Measurements from ENCODE around the gene ZFX. TPM values are rescaled to one million over a fixed set of nuclear protein-coding genes. Genes with fewer than 3 reads are reported as not detected.
"Not testable (repeated sequence)": the region's sequence is repeated elsewhere in the genome, so short reads cannot be mapped to it uniquely, and the experiment has no call there.

The ZFX gene
- total RNA-seq, 2 experiments from 2014 or later, result 44.6 to 46.0 TPM

DNA sequence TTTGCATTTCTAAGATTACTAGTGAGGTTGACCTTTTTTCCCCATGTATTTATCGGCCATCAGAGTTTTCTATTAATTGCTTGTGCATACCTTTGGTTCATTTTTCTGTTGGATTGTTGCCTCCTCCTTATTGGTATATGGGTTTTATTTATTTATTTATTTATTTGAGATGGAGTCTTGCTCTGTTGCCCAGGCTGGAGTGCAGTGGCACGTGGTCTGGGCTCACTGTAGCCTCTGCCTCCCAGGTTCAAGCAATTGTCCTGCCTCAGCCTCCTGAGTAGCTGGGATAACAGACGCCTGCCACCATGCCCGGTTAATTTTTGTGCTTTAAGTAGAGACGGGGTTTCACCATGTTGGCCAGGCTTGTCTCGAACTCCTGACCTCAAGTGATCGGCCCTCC is 6.2 kb downstream of the ZFX start:
- H3K27ac Mint-ChIP-seq, POLR2A ChIA-PET, H3K4me3 Mint-ChIP-seq, H3K27me3 Mint-ChIP-seq, CTCF ChIA-PET, DNase-seq, H3K9me3 Mint-ChIP-seq: not testable (repeated sequence)
- H3K36me3 Mint-ChIP-seq (ENCODE audit: low read depth), result peaks cover 43% of the 10 kb centered on the region
- peaks cover 58% of the 10 kb centered on the region for H3K4me1 Mint-ChIP-seq

DNA sequence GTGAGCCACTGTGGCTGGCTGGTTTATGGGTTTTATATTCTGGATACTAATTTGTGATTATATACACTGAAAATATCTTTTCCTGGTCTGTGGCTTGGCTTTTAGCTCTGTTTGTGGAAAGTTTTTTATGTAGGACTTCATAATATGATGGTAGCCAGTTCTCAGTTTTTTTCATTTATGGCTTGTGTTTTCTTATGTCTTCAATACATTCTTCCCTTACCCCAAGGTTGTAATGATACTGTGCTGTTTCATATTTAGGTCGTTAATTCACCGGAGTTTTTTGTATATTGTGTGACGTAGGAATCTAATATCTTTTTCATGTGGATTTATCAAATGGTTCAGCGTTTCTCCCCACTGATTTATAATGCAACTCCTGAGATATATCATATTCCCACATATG is 6.6 kb downstream of the ZFX start:
- DNase-seq, result no peak
- Mint-ChIP-seq H3K4me1 (peaks cover 58% of the 10 kb centered on the region), H3K27me3 (no peaks in the 10 kb centered on the region), H3K36me3 (ENCODE audit: low read depth) (peaks cover 41% of the 10 kb centered on the region), H3K4me3 (no peak overlapping the region), H3K27ac (no peak overlapping the region), H3K9me3 (no peaks in the 10 kb centered on the region)
- CTCF ChIA-PET, result interaction anchor here (1.6 kb wide), 1 partner anchor 15 kb away, joined by 3 read pairs; no protein-coding TSS in a partner anchor
- POLR2A ChIA-PET, result no interaction called here

DNA sequence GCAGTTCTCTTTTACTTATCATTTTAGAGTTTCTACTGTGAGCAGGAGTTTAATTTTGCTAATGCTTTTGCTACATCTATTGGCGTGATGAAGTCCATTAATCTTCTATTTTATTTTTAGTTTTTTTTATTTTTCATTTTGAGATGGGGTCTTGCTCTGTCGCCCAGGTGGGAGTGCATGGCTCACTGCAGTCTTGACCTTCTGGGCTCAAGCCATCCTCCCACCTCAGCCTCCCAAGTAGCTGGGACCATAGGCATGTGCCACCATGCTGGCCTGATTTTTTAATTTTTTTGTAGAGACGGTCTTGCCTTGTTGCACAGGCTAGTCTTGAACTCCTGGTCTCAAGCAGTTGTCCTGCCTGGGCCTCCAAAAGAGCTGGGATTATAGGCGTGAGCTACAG is 9.4 kb downstream of the ZFX start:
- ChIA-PET POLR2A (interaction anchor here (0.6 kb wide), 1 partner anchor 105 kb away, joined by 7 read pairs; no protein-coding TSS in a partner anchor), CTCF (interaction anchor here (0.6 to 1.6 kb wide), 2 partner anchors 30 to 62 kb away, joined by 4 to 6 read pairs; no protein-coding TSS in a partner anchor)
- Mint-ChIP-seq H3K27ac (no peak overlapping the region), H3K4me3 (no peak overlapping the region), H3K27me3 (no peaks in the 10 kb centered on the region), H3K4me1 (peaks cover 42% of the 10 kb centered on the region), H3K36me3 (ENCODE audit: low read depth) (peaks cover 26% of the 10 kb centered on the region), H3K9me3 (no peaks in the 10 kb centered on the region)
- DNase-seq, result no peak

DNA sequence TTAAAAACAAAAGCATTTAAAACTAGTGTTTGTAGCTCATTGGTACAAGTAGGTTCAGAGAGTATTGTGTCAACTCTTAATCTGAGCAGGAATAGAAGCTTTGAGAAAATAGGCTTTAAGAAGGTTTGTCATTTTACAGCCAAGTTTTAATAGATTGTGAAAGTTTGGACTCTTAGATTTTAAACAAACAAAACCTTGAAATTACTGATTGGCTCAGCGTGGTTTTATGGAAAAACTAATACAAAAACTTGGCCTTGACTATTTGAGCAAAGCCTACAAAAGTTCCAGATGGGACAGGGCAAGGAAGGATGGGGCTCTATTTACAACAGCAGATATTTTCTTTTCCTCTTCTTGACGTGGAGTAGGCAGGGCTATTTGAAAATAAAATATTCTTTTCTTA is 16.5 kb downstream of the ZFX start:
- no peaks in the 10 kb centered on the region for H3K27me3 Mint-ChIP-seq
- H3K4me3 Mint-ChIP-seq, result no peak overlapping the region
- ChIA-PET CTCF (interaction anchor here (0.6 kb wide), 1 partner anchor 66 kb away, joined by 4 read pairs; no protein-coding TSS in a partner anchor), POLR2A (no interaction called here)
- no peaks in the 10 kb centered on the region for H3K9me3 Mint-ChIP-seq
- peaks cover 50% of the 10 kb centered on the region for H3K4me1 Mint-ChIP-seq
- peaks cover 22% of the 10 kb centered on the region for H3K36me3 Mint-ChIP-seq (ENCODE audit: low read depth)
- no peak overlapping the region for H3K27ac Mint-ChIP-seq
- no peak for DNase-seq

DNA sequence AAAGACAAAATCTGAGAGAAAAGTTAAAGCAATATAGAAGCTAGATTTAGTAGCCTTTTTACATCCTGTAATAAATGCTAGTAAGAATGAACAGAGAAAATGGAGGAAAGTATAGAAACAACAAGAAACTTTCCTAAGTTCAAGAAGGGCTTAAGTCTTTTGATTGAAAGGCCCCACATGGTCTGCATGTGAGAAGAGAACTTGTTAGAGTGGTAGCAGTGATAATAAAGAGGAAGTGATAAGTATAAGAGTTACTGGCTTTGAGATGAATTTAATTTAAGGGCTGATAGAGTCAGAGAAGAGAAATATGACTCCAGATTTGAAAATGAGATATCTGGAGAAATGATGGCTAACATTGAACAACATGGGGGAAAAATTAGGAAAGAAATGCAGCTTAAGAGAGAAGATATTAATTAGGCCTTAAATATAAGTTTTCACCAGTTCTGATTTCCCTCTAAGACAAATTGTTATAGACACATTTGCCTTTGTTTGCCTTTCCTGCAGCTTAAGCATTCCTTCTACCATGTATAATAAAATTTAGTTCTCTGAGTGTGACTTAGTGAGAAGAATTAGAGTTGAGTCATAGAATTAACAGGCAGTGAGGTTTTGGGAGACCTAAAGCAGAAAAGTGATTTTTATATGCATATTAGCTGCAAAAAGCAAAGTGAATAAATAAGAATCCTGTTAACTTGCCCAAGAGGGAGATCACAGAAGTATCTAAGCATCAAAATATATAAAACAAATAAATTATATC is 18.4 kb downstream of the ZFX start:
- no peak overlapping the region for H3K4me3 Mint-ChIP-seq
- POLR2A ChIA-PET, result no interaction called here
- no peaks in the 10 kb centered on the region for H3K27me3 Mint-ChIP-seq

DNA sequence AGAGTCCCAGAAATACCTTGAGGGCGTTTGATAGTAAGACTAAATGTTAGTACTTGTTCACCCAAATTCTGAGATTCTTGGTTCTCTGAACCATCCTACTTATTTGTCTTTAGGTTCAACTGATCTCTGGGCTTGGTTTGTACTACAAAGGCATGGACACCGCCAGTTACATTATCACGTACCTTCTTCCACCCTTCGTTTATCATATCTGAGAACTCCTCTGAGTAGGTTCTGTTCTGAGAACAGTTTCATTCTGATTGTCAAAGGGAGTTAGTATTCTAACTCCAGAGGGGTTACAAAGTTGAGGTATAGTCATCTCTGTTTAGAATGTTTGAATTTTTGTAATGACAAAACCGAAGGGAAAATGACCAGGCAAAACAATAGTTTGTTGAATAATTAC is 19.3 kb downstream of the ZFX start:
- Mint-ChIP-seq H3K27ac (peak overlapping the region; percentile 33), H3K36me3 (ENCODE audit: low read depth) (peaks cover 26% of the 10 kb centered on the region), H3K4me1 (peaks cover 47% of the 10 kb centered on the region), H3K27me3 (no peaks in the 10 kb centered on the region), H3K9me3 (no peaks in the 10 kb centered on the region), H3K4me3 (no peak overlapping the region)
- CTCF ChIA-PET, result interaction anchor here (0.7 kb wide), 1 partner anchor 55 kb away, joined by 3 read pairs; no protein-coding TSS in a partner anchor
- no peak for DNase-seq
- POLR2A ChIA-PET, result no interaction called here

More for the DNA sequence above, 18.4 kb downstream of the ZFX start:
- CTCF ChIA-PET, result no interaction called here
- H3K36me3 Mint-ChIP-seq (ENCODE audit: low read depth), result peaks cover 23% of the 10 kb centered on the region
- peak overlapping the region; percentile 50 for H3K27ac Mint-ChIP-seq
- H3K4me1 Mint-ChIP-seq, result peaks cover 50% of the 10 kb centered on the region
- no peak for DNase-seq
- H3K9me3 Mint-ChIP-seq, result no peaks in the 10 kb centered on the region

DNA sequence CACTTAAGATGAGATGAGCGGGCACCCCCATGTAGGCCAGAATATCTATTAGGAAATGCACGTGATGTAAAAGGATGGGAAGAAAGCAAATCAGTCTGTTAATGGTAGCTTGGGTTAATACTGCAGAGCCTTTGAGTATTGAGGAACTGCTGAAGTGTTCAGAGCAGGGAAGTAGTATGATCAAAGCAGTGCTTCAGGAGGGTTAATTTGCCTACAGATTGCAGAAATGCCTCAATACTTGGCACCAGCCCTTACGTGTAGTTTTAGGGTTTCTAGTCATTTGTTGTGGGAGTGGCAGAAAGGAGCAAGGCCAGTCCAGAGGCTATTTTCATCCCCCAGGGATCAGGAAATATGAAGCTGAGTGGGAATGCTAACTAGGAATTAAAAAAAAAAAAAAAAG is 19.7 kb downstream of the ZFX start:
- no peak for DNase-seq
- H3K4me1 Mint-ChIP-seq, result peaks cover 45% of the 10 kb centered on the region
- no peaks in the 10 kb centered on the region for H3K27me3 Mint-ChIP-seq
- no peaks in the 10 kb centered on the region for H3K9me3 Mint-ChIP-seq
- no peak overlapping the region for H3K4me3 Mint-ChIP-seq
- POLR2A ChIA-PET, result no interaction called here
- peaks cover 25% of the 10 kb centered on the region for H3K36me3 Mint-ChIP-seq (ENCODE audit: low read depth)
- H3K27ac Mint-ChIP-seq, result peak overlapping the region; percentile 33
- CTCF ChIA-PET, result interaction anchor here (0.7 kb wide), 1 partner anchor 55 kb away, joined by 3 read pairs; no protein-coding TSS in a partner anchor

DNA sequence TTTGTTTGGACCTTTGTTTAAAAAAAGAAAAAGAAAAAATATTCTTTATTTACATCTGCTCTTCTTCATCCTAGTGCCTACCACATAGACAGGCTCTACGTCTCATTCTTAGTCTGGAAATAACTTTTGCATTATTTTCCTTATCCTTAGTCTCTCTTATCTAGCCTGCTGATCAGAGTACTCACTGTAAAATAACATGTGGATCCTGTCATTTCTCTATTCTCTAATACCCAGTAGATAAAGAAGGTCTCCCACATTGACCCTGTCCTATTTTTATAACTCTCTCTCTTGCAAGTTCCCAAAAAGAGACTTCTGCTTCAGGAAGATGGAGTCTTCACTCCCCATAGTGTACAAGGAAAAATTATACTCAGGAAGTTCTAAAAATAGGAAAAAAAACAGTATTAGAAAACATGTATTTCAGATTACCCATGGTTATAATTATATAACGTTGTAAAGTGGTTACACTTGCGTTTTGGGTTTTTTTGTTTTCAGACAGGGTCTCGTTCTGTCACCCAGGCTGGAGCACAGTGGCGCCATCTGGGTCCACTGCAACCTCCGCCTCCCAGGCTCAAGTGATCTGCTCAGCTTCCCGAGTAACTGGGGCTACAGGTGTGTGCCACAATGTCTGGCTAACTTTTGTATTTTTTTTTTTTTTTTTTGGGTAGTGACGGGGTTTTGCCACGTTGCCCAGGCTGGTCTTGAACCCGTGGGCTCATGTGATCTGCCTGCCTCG is 23.8 kb downstream of the ZFX start:
- Mint-ChIP-seq H3K9me3 (no peaks in the 10 kb centered on the region), H3K4me1 (peaks cover 22% of the 10 kb centered on the region), H3K4me3 (no peak overlapping the region), H3K36me3 (ENCODE audit: low read depth) (peaks cover 43% of the 10 kb centered on the region), H3K27ac (no peak overlapping the region), H3K27me3 (no peaks in the 10 kb centered on the region)
- ChIA-PET POLR2A (no interaction called here), CTCF (interaction anchor here (2.0 kb wide), 1 partner anchor 13 kb away, joined by 6 read pairs; no protein-coding TSS in a partner anchor)
- DNase-seq, result no peak

DNA sequence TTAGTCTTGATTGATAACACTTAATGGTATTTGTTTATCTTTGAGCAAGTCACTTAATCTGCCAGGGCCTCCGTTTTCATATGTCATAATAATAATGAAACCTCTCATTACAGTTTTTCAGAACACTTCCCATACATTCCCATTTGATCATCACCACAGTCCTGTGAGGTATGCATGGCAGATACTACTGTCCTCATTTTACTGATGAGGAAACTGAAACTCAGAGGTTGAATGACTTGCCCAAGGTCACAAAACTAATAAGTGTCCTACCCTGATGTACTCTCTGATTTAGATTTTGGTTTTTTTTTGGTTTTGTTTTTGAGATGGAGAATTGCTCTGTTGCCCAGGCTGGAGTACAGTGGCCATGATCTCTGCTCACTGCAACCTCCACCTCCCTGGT is 25.7 kb downstream of the ZFX start:
- CTCF ChIA-PET, result no interaction called here
- DNase-seq, result no peak
- POLR2A ChIA-PET, result no interaction called here
- H3K4me3 Mint-ChIP-seq, result no peak overlapping the region
- peaks cover 38% of the 10 kb centered on the region for H3K36me3 Mint-ChIP-seq (ENCODE audit: low read depth)
- peak overlapping the region; percentile 41 for H3K27ac Mint-ChIP-seq
- peaks cover 9% of the 10 kb centered on the region for H3K4me1 Mint-ChIP-seq
- no peaks in the 10 kb centered on the region for H3K27me3 Mint-ChIP-seq
- no peaks in the 10 kb centered on the region for H3K9me3 Mint-ChIP-seq

DNA sequence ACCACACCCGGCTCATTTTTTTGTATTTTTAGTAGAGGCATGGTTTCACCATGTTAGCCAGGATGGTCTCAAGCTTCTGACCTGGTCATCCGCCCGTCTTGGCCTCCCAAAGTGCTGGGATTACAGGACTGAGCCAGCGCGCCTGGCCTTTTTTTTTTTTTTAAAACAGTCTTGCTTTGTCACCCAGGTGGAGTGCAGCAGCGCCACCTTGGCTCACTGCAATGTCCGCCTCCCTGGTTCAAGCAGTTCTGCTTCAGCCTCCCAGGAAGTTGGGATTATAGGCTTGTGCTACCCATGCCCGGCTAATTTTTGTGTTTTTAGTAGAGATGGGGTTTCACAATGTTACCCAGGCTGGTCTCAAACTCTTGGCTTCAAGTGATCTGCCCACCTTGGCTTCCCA is 28.9 kb downstream of the ZFX start:
- H3K4me1 Mint-ChIP-seq, result no peaks in the 10 kb centered on the region
- no peaks in the 10 kb centered on the region for H3K27me3 Mint-ChIP-seq
- DNase-seq, result no peak
- ChIA-PET POLR2A (no interaction called here), CTCF (interaction anchor here (1.8 kb wide), 1 partner anchor 23 kb away, joined by 4 read pairs; no protein-coding TSS in a partner anchor)
- H3K36me3 Mint-ChIP-seq (ENCODE audit: low read depth), result peaks cover 27% of the 10 kb centered on the region
- H3K9me3 Mint-ChIP-seq, result no peaks in the 10 kb centered on the region
- H3K27ac Mint-ChIP-seq, result no peak overlapping the region
- H3K4me3 Mint-ChIP-seq, result no peak overlapping the region

DNA sequence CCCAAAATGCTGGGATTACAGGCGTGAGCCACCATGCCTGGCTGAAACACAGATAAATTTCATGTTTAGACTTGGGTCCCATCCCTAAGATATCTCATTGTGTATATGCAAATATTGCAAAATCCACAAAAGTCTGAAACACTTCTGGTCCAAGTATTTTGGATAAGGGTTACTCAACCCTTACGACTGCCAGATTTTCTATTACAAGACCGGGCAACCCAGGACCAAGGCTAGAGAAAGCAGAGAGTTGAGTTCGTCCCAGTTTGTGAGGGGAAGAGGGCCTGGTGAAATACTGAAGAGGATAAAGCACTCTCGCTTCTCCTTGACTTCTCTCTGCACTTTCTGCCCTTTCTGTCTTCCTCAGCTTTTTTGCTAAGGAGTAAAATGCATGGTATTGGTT is 34.5 kb downstream of the ZFX start:
- CTCF ChIA-PET, result no interaction called here
- peaks cover 14% of the 10 kb centered on the region for H3K4me1 Mint-ChIP-seq
- no peaks in the 10 kb centered on the region for H3K27me3 Mint-ChIP-seq
- POLR2A ChIA-PET, result no interaction called here
- no peak overlapping the region for H3K27ac Mint-ChIP-seq
- DNase-seq, result no peak
- peaks cover 23% of the 10 kb centered on the region for H3K36me3 Mint-ChIP-seq (ENCODE audit: low read depth)
- H3K9me3 Mint-ChIP-seq, result no peaks in the 10 kb centered on the region
- no peak overlapping the region for H3K4me3 Mint-ChIP-seq

DNA sequence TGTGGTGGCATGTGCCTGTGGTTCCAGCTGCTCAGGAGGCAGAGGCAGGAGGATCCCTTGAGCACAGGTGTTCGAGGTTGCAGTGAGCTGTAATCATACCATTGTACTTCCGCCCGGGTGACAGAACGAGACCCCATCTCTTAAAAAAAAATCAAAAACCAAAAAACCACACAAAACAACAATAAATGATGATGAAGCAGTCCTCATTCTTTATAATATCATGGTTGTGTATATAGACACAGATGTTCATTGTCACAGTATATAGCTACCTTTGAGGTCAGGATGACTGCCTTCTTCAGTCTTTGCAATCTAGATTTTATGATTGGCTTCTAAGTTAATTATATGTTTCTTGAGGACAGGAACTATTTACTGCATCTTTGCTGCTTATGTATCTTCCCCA is 37.0 kb downstream of the ZFX start:
- CTCF ChIA-PET, result interaction anchor here (0.6 to 2.1 kb wide), 4 partner anchors 10 to 28 kb away, joined by 3 to 6 read pairs (median 4); no protein-coding TSS in a partner anchor
- Mint-ChIP-seq H3K36me3 (ENCODE audit: low read depth) (peaks cover 22% of the 10 kb centered on the region), H3K27ac (peak overlapping the region; percentile 60)

DNA sequence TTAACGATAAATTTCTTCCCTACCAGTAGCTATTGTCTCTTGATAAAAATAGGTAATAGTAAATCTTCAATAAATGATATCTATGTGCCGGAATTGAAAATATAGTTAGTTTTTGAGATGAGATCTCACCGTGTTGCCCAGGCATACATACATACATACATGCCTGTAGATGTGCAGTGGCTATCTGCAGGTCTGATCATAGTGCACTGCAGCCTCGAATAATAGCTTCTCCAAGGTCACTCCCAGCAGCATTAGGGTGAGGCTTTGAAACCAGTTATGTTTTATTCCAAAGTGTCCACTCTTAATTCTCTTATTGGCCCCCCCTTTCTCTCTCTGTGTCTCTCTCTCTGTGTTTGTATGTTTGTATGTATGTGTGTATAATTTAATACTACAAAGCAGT is 37.5 kb downstream of the ZFX start:
- H3K4me3 Mint-ChIP-seq, result no peak overlapping the region
- no peaks in the 10 kb centered on the region for H3K9me3 Mint-ChIP-seq
- ChIA-PET CTCF (interaction anchor here (1.1 to 2.1 kb wide), 3 partner anchors 10 to 27 kb away, joined by 4 to 6 read pairs (median 4); no protein-coding TSS in a partner anchor), POLR2A (no interaction called here)
- peak overlapping the region; percentile 16 for H3K27ac Mint-ChIP-seq
- H3K36me3 Mint-ChIP-seq (ENCODE audit: low read depth), result peaks cover 23% of the 10 kb centered on the region
- H3K27me3 Mint-ChIP-seq, result no peaks in the 10 kb centered on the region
- DNase-seq, result no peak
- peaks cover 22% of the 10 kb centered on the region for H3K4me1 Mint-ChIP-seq

More for the DNA sequence above, 37.0 kb downstream of the ZFX start:
- no peak for DNase-seq
- peaks cover 20% of the 10 kb centered on the region for H3K4me1 Mint-ChIP-seq
- H3K9me3 Mint-ChIP-seq, result no peaks in the 10 kb centered on the region
- H3K27me3 Mint-ChIP-seq, result no peaks in the 10 kb centered on the region
- POLR2A ChIA-PET, result no interaction called here
- H3K4me3 Mint-ChIP-seq, result no peak overlapping the region

All from activated CD4-positive, alpha-beta T cell treated with anti-CD3 and anti-CD28 coated beads, Interleukin-2, amount 10 ng/mL, durations not matched to agents 7 days and 5 days (primary cell).